ENCODE data around the gene GPLD1. TPM values are rescaled to one million over a fixed set of nuclear protein-coding genes. Genes with fewer than 3 reads are reported as not detected.

GPLD1 gene
- total and polyA plus RNA-seq, 10 donors = 0.15 to 4.3 (median 1.8) TPM

DNA sequence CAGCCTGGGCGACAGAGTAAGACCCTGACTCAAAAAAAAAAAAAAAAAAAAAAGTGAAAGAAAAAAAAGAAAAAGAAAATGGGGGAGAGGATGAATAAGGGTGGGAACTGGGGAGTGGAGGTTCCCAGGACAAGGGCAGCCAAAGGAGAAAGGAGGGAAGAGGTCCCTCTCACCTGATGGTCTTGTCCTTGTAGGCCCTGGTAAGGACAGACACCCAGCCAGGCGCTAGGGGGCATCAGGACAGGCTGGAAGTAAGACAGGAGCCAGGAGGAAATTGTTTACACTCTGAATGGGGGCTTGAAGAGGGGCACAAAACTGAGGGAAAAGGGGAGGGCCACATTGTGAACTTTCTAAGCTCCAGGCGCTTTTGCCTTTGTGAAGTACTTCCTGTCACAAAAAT is 3.1 kb upstream of the GPLD1 start:
- H3K27ac ChIP-seq = no peak overlapping the region
- peaks cover 0 to 9% (median 0%) of the 10 kb centered on the region in 6 donors for H3K36me3 ChIP-seq
- intact Hi-C loops (cut with DNase I; ENCODE audit: low total_unique reads) = no loop called here
- DNase-seq = no peak
- no peak overlapping the region for H3K4me3 ChIP-seq
- WGBS, 5 donors = 74 to 91% (median 81%) methylated on average over 3 of the region's 3 CpGs
- TF ChIP-seq POLR2AphosphoS5 (IDR thresholded peaks at IDR 0.05) = no peak
- no peak for TF ChIP-seq POLR2A (IDR thresholded peaks at IDR 0.05)
- TF ChIP-seq CTCF (IDR thresholded peaks at IDR 0.05 in 8 of 11, conservative IDR thresholded peaks at IDR 0.05 in 3 of 11) = peak in 5 of 11 experiments; percentile 10 to 26 (median 22)
- peaks cover 0 to 8% (median 0%) of the 10 kb centered on the region in 7 donors for H3K27me3 ChIP-seq (replicated peaks in 1 of 7)
- peaks cover 9 to 31% (median 22%) of the 10 kb centered on the region in 6 donors for H3K4me1 ChIP-seq
- peaks cover 0 to 8% (median 4%) of the 10 kb centered on the region in 8 donors for H3K9me3 ChIP-seq

GRCh38 chr6:24490948-24491347 is 1.6 kb upstream of the GPLD1 start:
- peaks cover 0 to 8% (median 0%) of the 10 kb centered on the region in 7 donors for H3K27me3 ChIP-seq (replicated peaks in 1 of 7)
- H3K9me3 ChIP-seq = no peaks in the 10 kb centered on the region
- no peak overlapping the region for H3K27ac ChIP-seq
- no peaks in the 10 kb centered on the region for H3K36me3 ChIP-seq
- 92 to 97% (median 93%) methylated on average over 4 of the region's 4 CpGs for WGBS, 5 donors
- peaks cover 9 to 26% (median 19%) of the 10 kb centered on the region in 6 donors for H3K4me1 ChIP-seq
- no peak overlapping the region for H3K4me3 ChIP-seq
- TF ChIP-seq POLR2AphosphoS5 (IDR thresholded peaks at IDR 0.05) (no peak), CTCF (IDR thresholded peaks at IDR 0.05 in 8 of 11, conservative IDR thresholded peaks at IDR 0.05 in 3 of 11) (no peak), POLR2A (IDR thresholded peaks at IDR 0.05) (no peak)
- intact Hi-C loops (cut with DNase I; ENCODE audit: low total_unique reads) = no loop called here
- DNase-seq = no peak

DNA sequence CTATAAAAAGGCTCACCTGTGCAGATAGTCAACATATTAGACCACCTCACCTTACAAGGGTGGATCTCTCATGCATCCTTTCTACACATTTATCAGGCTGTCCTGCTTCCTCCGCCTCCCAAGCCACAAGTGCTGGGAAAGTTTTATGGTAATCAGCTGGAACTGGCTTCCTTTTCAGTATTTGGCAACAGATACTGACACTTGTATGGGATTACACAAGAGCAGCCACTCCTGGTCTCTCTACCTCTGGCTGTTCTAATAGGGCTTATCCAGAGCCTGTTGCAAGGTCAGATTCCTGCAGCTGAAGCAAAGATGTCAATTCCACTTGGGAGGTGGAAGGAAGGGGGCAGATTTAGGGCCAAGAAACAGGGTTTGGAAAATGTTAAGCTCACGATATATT is 503 bp upstream of the GPLD1 start:
- WGBS, 5 donors = 70 to 85% (median 77%) methylated on average over 2 of the region's 2 CpGs
- Histone ChIP-seq H3K27me3 (replicated peaks in 1 of 7) (peaks cover 0 to 8% (median 0%) of the 10 kb centered on the region in 7 donors), H3K9me3 (no peaks in the 10 kb centered on the region), H3K36me3 (no peaks in the 10 kb centered on the region), H3K4me1 (peaks cover 9 to 17% (median 13%) of the 10 kb centered on the region in 6 donors), H3K4me3 (no peak overlapping the region), H3K27ac (no peak overlapping the region)
- no peak for DNase-seq
- no peak for TF ChIP-seq CTCF (IDR thresholded peaks at IDR 0.05 in 8 of 11, conservative IDR thresholded peaks at IDR 0.05 in 3 of 11)
- TF ChIP-seq POLR2AphosphoS5 (IDR thresholded peaks at IDR 0.05) = no peak
- no peak for TF ChIP-seq POLR2A (IDR thresholded peaks at IDR 0.05)
- intact Hi-C loops (cut with DNase I; ENCODE audit: low total_unique reads) = no loop called here

GRCh38 chr6:24486065-24486464 is 3.3 kb downstream of the GPLD1 start:
- H3K27ac ChIP-seq = no peak overlapping the region
- no peak overlapping the region for H3K4me3 ChIP-seq
- 59 to 77% (median 67%) methylated on average over 4 of the region's 4 CpGs for WGBS, 5 donors
- intact Hi-C loops (cut with DNase I; ENCODE audit: low total_unique reads) = no loop called here
- TF ChIP-seq CTCF (IDR thresholded peaks at IDR 0.05 in 8 of 11, conservative IDR thresholded peaks at IDR 0.05 in 3 of 11) = no peak
- TF ChIP-seq POLR2A (IDR thresholded peaks at IDR 0.05) = no peak
- no peaks in the 10 kb centered on the region for H3K27me3 ChIP-seq (replicated peaks in 1 of 7)
- H3K4me1 ChIP-seq = no peaks in the 10 kb centered on the region
- DNase-seq = no peak
- no peaks in the 10 kb centered on the region for H3K36me3 ChIP-seq
- H3K9me3 ChIP-seq = no peaks in the 10 kb centered on the region
